WTC11 (cell line): ENCODE data around the gene MEGF10. TPM values are rescaled to one million over a fixed set of nuclear protein-coding genes. Genes with fewer than 3 reads are reported as not detected.

Source experiments
- ATAC-seq: fragments of 200-7000 bp; cut with Tn5 transposase; 2 replicates; pipeline ENCODE4 v1.10.0; 2021; ENCODE audit warnings: mild to moderate bottlenecking, moderate library complexity
- CTCF ChIA-PET: fragments of 300-600 bp; sonication (Branson Sonifier 250); formaldehyde crosslinking; loops from one replicate; lab custom pipeline; 2021; ENCODE audit warnings: antibody characterized with exemption; lab: Charles Lee
- POLR2A ChIA-PET: fragments of 350-600 bp; sonication (Branson Sonifier 250); formaldehyde crosslinking; loops from one replicate; lab custom pipeline; 2021; ENCODE audit warnings: antibody characterized with exemption; lab: Charles Lee
- DNase-seq: peaks from one replicate; pipeline ENCODE4 v3.0.0; 2021; ENCODE audit warnings: low spot score
- H3K27ac Mint-ChIP-seq: 2 replicates; pipeline ENCODE4 v1.8.0; 2021; ENCODE audit warnings: mixed read lengths
- H3K27me3 Mint-ChIP-seq: 2 replicates; pipeline ENCODE4 v1.8.0; 2021; ENCODE audit warnings: low read depth, mild to moderate bottlenecking, moderate library complexity, mixed read lengths
- H3K36me3 Mint-ChIP-seq: 2 replicates; pipeline ENCODE4 v1.8.0; 2021; ENCODE audit warnings: mixed read lengths
- H3K4me1 Mint-ChIP-seq: 2 replicates; pipeline ENCODE4 v1.8.0; 2022; ENCODE audit warnings: mixed read lengths
- H3K4me3 Mint-ChIP-seq: 2 replicates; pipeline ENCODE4 v1.8.0; 2021; ENCODE audit warnings: mild to moderate bottlenecking, moderate library complexity, mixed read lengths
- H3K9me3 Mint-ChIP-seq: 2 replicates; pipeline ENCODE4 v1.8.0; 2021; ENCODE audit warnings: mixed read lengths
- ARID4B ChIP-seq: sonication (generic); formaldehyde crosslinking; IDR thresholded peaks from 2 replicates; pipeline ENCODE4 v1.8.0; 2023; ENCODE audit warnings: missing genetic modification reagents, mild to moderate bottlenecking, borderline replicate concordance
- CREM ChIP-seq: sonication (generic); formaldehyde crosslinking; IDR thresholded peaks from 2 replicates; pipeline ENCODE4 v1.8.1; 2022; ENCODE audit warnings: mild to moderate bottlenecking, missing genetic modification reagents, moderate library complexity
- E2F5 ChIP-seq: sonication (generic); formaldehyde crosslinking; IDR thresholded peaks from 2 replicates; pipeline ENCODE4 v1.8.1; 2022; ENCODE audit warnings: mild to moderate bottlenecking, moderate library complexity, missing genetic modification reagents
- ELF4 ChIP-seq: sonication (generic); formaldehyde crosslinking; IDR thresholded peaks from 2 replicates; pipeline ENCODE4 v1.8.1; 2022; ENCODE audit warnings: low read depth, mild to moderate bottlenecking, moderate library complexity, missing genetic modification reagents
- MYBL2 ChIP-seq: sonication (generic); formaldehyde crosslinking; IDR thresholded peaks from 2 replicates; pipeline ENCODE4 v1.8.1; 2023; ENCODE audit warnings: mild to moderate bottlenecking, moderate library complexity, missing genetic modification reagents
- RORB ChIP-seq: fragments of 250-450 bp; sonication (Bioruptor Pico); IDR thresholded peaks from 2 replicates; pipeline ENCODE4 v1.9.0; 2021; ENCODE audit warnings: mild to moderate bottlenecking
- STAT6 ChIP-seq: sonication (generic); formaldehyde crosslinking; conservative IDR thresholded peaks from 2 replicates; pipeline ENCODE4 v1.8.1; 2023; ENCODE audit warnings: mild to moderate bottlenecking, low read depth, missing genetic modification reagents, moderate library complexity
- ZNF425 ChIP-seq: fragments of 250-450 bp; sonication (Bioruptor Pico); conservative IDR thresholded peaks from 2 replicates; pipeline ENCODE4 v1.9.0; 2021; ENCODE audit warnings: mild to moderate bottlenecking
- total RNA-seq: library from RNA; stranded (reverse); gene quantifications from 3 replicates; pipeline ENCODE4 v1.2.3, GENCODE V29; 2021
- TF ChIP-seq, protein P1 (sequence below): sonication (generic); formaldehyde crosslinking; IDR thresholded peaks from 2 replicates; pipeline ENCODE4 v1.8.0; 2022; ENCODE audit warnings: mild to moderate bottlenecking, missing genetic modification reagents
- TF ChIP-seq, protein P2 (sequence below): sonication (generic); formaldehyde crosslinking; IDR thresholded peaks from 2 replicates; pipeline ENCODE4 v1.8.0; 2023; ENCODE audit warnings: missing genetic modification reagents
- TF ChIP-seq, protein P3 (sequence below): fragments of 250-450 bp; sonication (Bioruptor Pico); IDR thresholded peaks from 2 replicates; pipeline ENCODE4 v1.9.0; 2021; ENCODE audit warnings: mild to moderate bottlenecking
- TF ChIP-seq, protein P4 (sequence below): sonication (generic); formaldehyde crosslinking; conservative IDR thresholded peaks from 2 replicates; pipeline ENCODE4 v1.8.1; 2022; ENCODE audit warnings: mild to moderate bottlenecking, missing genetic modification reagents

MEGF10 gene
- total RNA-seq, 1 experiment from 2014 or later, result 24.5 TPM

- no peak for ATAC-seq
- CTCF ChIA-PET, result interaction anchor here (0.9 to 1.2 kb wide), 5 partner anchors 13 to 536 kb away, joined by 3 to 6 read pairs (median 4); partner anchors contain the start of gene MEGF10
Measured at GRCh38 chr5:127313379-127313778, 22.8 kb downstream of the MEGF10 start.

More at GRCh38 chr5:127313379-127313778, 22.8 kb downstream of the MEGF10 start:
- H3K9me3 Mint-ChIP-seq, result peaks cover 4% of the 10 kb centered on the region; the same call in 1 of the 2 replicates
- H3K4me3 Mint-ChIP-seq, result no peak overlapping the region
- H3K36me3 Mint-ChIP-seq, result peaks cover 4% of the 10 kb centered on the region
- POLR2A ChIA-PET, result no interaction called here
- no peak overlapping the region for H3K27ac Mint-ChIP-seq
- TF ChIP-seq, protein P1, sequence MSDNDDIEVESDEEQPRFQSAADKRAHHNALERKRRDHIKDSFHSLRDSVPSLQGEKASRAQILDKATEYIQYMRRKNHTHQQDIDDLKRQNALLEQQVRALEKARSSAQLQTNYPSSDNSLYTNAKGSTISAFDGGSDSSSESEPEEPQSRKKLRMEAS (CRISPR knock-in tag), result no peak
- no peak for TF ChIP-seq E2F5 (CRISPR knock-in tag)
- no peak for TF ChIP-seq STAT6 (CRISPR knock-in tag)
- TF ChIP-seq, protein P2, sequence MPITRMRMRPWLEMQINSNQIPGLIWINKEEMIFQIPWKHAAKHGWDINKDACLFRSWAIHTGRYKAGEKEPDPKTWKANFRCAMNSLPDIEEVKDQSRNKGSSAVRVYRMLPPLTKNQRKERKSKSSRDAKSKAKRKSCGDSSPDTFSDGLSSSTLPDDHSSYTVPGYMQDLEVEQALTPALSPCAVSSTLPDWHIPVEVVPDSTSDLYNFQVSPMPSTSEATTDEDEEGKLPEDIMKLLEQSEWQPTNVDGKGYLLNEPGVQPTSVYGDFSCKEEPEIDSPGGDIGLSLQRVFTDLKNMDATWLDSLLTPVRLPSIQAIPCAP (CRISPR knock-in tag), result no peak
- TF ChIP-seq CREM (CRISPR knock-in tag), result no peak
- TF ChIP-seq ELF4 (CRISPR knock-in tag), result no peak
- TF ChIP-seq, protein P3, sequence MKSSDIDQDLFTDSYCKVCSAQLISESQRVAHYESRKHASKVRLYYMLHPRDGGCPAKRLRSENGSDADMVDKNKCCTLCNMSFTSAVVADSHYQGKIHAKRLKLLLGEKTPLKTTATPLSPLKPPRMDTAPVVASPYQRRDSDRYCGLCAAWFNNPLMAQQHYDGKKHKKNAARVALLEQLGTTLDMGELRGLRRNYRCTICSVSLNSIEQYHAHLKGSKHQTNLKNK (CRISPR knock-in tag), result no peak
- TF ChIP-seq RORB (CRISPR knock-in tag), result no peak
- TF ChIP-seq, protein P4, sequence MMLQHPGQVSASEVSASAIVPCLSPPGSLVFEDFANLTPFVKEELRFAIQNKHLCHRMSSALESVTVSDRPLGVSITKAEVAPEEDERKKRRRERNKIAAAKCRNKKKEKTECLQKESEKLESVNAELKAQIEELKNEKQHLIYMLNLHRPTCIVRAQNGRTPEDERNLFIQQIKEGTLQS (CRISPR knock-in tag), result no peak
- no peak for TF ChIP-seq ARID4B (CRISPR knock-in tag)
- no peak for TF ChIP-seq MYBL2
- no peak for TF ChIP-seq ZNF425 (CRISPR knock-in tag)
- no peaks in the 10 kb centered on the region for H3K27me3 Mint-ChIP-seq
- H3K4me1 Mint-ChIP-seq, result peaks cover 42% of the 10 kb centered on the region
- DNase-seq, result no peak
